Stomach (tissue), 9 donors: ENCODE measurements around the gene SGMS2. TPM values are rescaled to one million over a fixed set of nuclear protein-coding genes. Genes with fewer than 3 reads are reported as not detected.

Experiments
- DNase-seq, 2 donors: peaks; one replicate each; pipeline versions ENCODE4 v3.0.0 to v3.0.0-alpha.2; 2013 to 2019
- H3K27ac ChIP-seq, 5 donors: fragments of 200-600 bp in 4 of 5; sonication (generic) in 4 of 5; one replicate each; pipeline ENCODE4 v1.5.1; 2013 to 2019; ENCODE audit warnings: mild to moderate bottlenecking in 1 of 5, moderate library complexity in 1 of 5
- H3K27me3 ChIP-seq, 3 donors: fragments of 200-600 bp; sonication (generic); one replicate each; pipeline ENCODE4 v1.5.1; 2017 to 2019; ENCODE audit warnings: mixed run types in 1 of 3
- H3K36me3 ChIP-seq, 4 donors: fragments of 200-600 bp; sonication (generic); 1 replicate in 3 of 4; 2 replicates in 1 of 4; pipeline ENCODE4 v1.5.1; 2016 to 2019
- H3K4me1 ChIP-seq, 4 donors: fragments of 200-600 bp; sonication (generic); one replicate each; pipeline ENCODE4 v1.5.1; 2016 to 2019
- H3K4me3 ChIP-seq, 4 donors: fragments of 200-600 bp; sonication (generic) in 3 of 4; one replicate each; pipeline ENCODE4 v1.5.1; 2016 to 2019; ENCODE audit warnings: mild to moderate bottlenecking in 1 of 4
- H3K9me3 ChIP-seq, 4 donors: fragments of 200-600 bp; sonication (generic); one replicate each; pipeline ENCODE4 v1.5.1; 2016 to 2019
- CTCF ChIP-seq, 7 experiments: fragments of 450-650 bp in 4 of 7; fragments of 200-600 bp in 3 of 7; sonication (generic) in 3 of 7; IDR thresholded peaks; one replicate each; pipeline ENCODE4 v1.5.1; 2016 to 2019; ENCODE audit warnings: antibody characterized with exemption in 7 of 7, control low read depth in 2 of 7, mild to moderate bottlenecking in 1 of 7
- EP300 ChIP-seq: sonication (generic); formaldehyde crosslinking; IDR thresholded peaks from one replicate; pipeline ENCODE4 v1.6.1; 2017; ENCODE audit warnings: antibody characterized with exemption
- POLR2A ChIP-seq, 4 donors: fragments of 450-650 bp; IDR thresholded peaks; one replicate each; pipeline ENCODE4 v1.6.1; 2016; ENCODE audit warnings: antibody characterized with exemption in 4 of 4, control low read depth in 2 of 4, mild to moderate bottlenecking in 1 of 4, moderate library complexity in 1 of 4
- POLR2AphosphoS5 ChIP-seq, 3 donors: sonication (generic); formaldehyde crosslinking; IDR thresholded peaks; one replicate each; pipeline ENCODE4 v1.6.1; 2016; ENCODE audit warnings: antibody characterized with exemption in 3 of 3
- WGBS, 5 donors: extraction: QIAGEN DNeasy Blood & Tissue Kit in 3 of 5; methylation state at CpG; one replicate each; pipeline versions ENCODE4 v1.1.5 to v1.1.7; 2013 to 2018; 5-methylcytosine and 5-hydroxymethylcytosine counted together
- intact Hi-C: fragments of 100-400 bp; cut with DNase I; formaldehyde crosslinking; loops from one replicate; pipeline ENCODE4 v1.15.1; 2023; ENCODE audit warnings: low total_unique reads
- polyA plus RNA-seq, 3 donors: library from polyadenylated mRNA; stranded (reverse); fragments of 200-250 nt; gene quantifications; one replicate each; pipeline ENCODE4 v1.2.3, GENCODE V29; 2013
- total RNA-seq, 5 donors: library from RNA; depleted of rRNA; stranded (reverse); fragments of >200 nt; gene quantifications; one replicate each; pipeline versions ENCODE4 v1.1.0 to v1.2.3, GENCODE V29; 2014 to 2016
- donor health status: healthy with polysubstance abuse.
- donor health status: Bipolar disorder and iron deficiency.
- donor health status: healthy.

Gene SGMS2
- total and polyA plus RNA-seq, 8 donors, result 2.4 to 85.8 (median 20.4) TPM

GRCh38 chr4:107834241-107834794 is 9.6 kb downstream of the SGMS2 start:
- Histone ChIP-seq H3K27me3 (no peaks in the 10 kb centered on the region), H3K27ac (no peak overlapping the region), H3K9me3 (no peaks in the 10 kb centered on the region), H3K36me3 (no peaks in the 10 kb centered on the region), H3K4me3 (no peak overlapping the region), H3K4me1 (peaks cover 0 to 70% (median 23%) of the 10 kb centered on the region in 4 donors)
- 72 to 93% (median 80%) methylated on average over 1 of the region's 1 CpG for WGBS, 5 donors
- DNase-seq, result no peak
- no peak for TF ChIP-seq EP300
- TF ChIP-seq POLR2AphosphoS5 (IDR thresholded peaks at IDR 0.05), result no peak
- TF ChIP-seq CTCF (IDR thresholded peaks at IDR 0.05), result no peak
- TF ChIP-seq POLR2A (IDR thresholded peaks at IDR 0.05), result no peak
- intact Hi-C loops, result no loop called here

GRCh38 chr4:107835406-107835805 is 10.7 kb downstream of the SGMS2 start:
- Histone ChIP-seq H3K27ac (no peak overlapping the region), H3K4me1 (peaks cover 0 to 72% (median 23%) of the 10 kb centered on the region in 4 donors), H3K36me3 (no peaks in the 10 kb centered on the region), H3K9me3 (no peaks in the 10 kb centered on the region), H3K4me3 (no peak overlapping the region), H3K27me3 (no peaks in the 10 kb centered on the region)
- WGBS, 5 donors, result 56 to 71% (median 57%) methylated on average over 5 of the region's 5 CpGs
- no peak for DNase-seq
- intact Hi-C loops, result no loop called here
- no peak for TF ChIP-seq CTCF (IDR thresholded peaks at IDR 0.05)
- TF ChIP-seq EP300, result no peak
- TF ChIP-seq POLR2AphosphoS5 (IDR thresholded peaks at IDR 0.05), result no peak
- no peak for TF ChIP-seq POLR2A (IDR thresholded peaks at IDR 0.05)

GRCh38 chr4:107837317-107837716 is 12.6 kb downstream of the SGMS2 start:
- peak; percentile 41 to 56 for DNase-seq
- H3K36me3 ChIP-seq, result no peaks in the 10 kb centered on the region
- H3K4me3 ChIP-seq, result no peak overlapping the region
- WGBS, 5 donors, result 24 to 47% (median 42%) methylated on average over 4 of the region's 4 CpGs
- peak in 1 of 3 donors; percentile 22 for TF ChIP-seq POLR2AphosphoS5 (IDR thresholded peaks at IDR 0.05)
- no peak for TF ChIP-seq EP300
- TF ChIP-seq CTCF (IDR thresholded peaks at IDR 0.05), result no peak
- TF ChIP-seq POLR2A (IDR thresholded peaks at IDR 0.05), result no peak
- H3K4me1 ChIP-seq, result peaks cover 0 to 59% (median 19%) of the 10 kb centered on the region in 4 donors
- intact Hi-C loops, result no loop called here
- H3K9me3 ChIP-seq, result no peaks in the 10 kb centered on the region
- H3K27ac ChIP-seq, result peak overlapping the region in 3 of 5 donors; percentile 0 to 71 (median 57)
- H3K27me3 ChIP-seq, result no peaks in the 10 kb centered on the region

GRCh38 chr4:107837776-107838618 is 13.3 kb downstream of the SGMS2 start:
- H3K27me3 ChIP-seq, result no peaks in the 10 kb centered on the region
- 84 to 88% (median 85%) methylated on average over 3 of the region's 3 CpGs for WGBS, 5 donors
- DNase-seq, result no peak
- peak overlapping the region in 2 of 5 donors; percentile 57 to 71 for H3K27ac ChIP-seq
- intact Hi-C loops, result no loop called here
- no peaks in the 10 kb centered on the region for H3K9me3 ChIP-seq
- TF ChIP-seq CTCF (IDR thresholded peaks at IDR 0.05), result no peak
- peaks cover 0 to 53% (median 15%) of the 10 kb centered on the region in 4 donors for H3K4me1 ChIP-seq
- H3K36me3 ChIP-seq, result no peaks in the 10 kb centered on the region
- H3K4me3 ChIP-seq, result no peak overlapping the region
